Activated CD8-positive, alpha-beta memory T cell treated with anti-CD3 and anti-CD28 coated beads, Interleukin-2, amount 50 U/mL, for 24 hours (primary cell): Measurements from ENCODE around the gene TRIP11.

Source experiments
- DNase-seq: peaks from one replicate; pipeline ENCODE4 v3.0.0-alpha.2; 2020; ENCODE audit errors: extremely low read depth

TRIP11 gene

GRCh38 chr14:91918186-91918883 lies 121.5 kb downstream of the TRIP11 start:
- DNase-seq, result no peak
